ENCODE results near the gene MYOD1.

MYOD1 gene

DNA sequence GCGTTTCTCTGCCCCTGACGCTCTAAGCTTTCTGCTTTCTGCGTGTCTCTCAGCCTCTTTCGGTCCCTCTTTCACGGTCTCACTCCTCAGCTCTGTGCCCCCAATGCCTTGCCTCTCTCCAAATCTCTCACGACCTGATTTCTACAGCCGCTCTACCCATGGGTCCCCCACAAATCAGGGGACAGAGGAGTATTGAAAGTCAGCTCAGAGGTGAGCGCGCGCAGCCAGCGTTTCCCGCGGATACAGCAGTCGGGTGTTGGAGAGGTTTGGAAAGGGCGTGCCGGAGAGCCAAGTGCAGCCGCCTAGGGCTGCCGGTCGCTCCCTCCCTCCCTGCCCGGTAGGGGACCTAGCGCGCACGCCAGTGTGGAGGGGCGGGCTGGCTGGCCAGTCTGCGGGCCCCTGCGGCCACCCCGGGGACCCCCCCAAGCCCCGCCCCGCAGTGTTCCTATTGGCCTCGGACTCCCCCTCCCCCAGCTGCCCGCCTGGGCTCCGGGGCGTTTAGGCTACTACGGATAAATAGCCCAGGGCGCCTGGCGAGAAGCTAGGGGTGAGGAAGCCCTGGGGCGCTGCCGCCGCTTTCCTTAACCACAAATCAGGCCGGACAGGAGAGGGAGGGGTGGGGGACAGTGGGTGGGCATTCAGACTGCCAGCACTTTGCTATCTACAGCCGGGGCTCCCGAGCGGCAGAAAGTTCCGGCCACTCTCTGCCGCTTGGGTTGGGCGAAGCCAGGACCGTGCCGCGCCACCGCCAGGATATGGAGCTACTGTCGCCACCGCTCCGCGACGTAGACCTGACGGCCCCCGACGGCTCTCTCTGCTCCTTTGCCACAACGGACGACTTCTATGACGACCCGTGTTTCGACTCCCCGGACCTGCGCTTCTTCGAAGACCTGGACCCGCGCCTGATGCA is at the start of gene MYOD1:
Gene MYOD1 (plus strand): TSS at position 544 of the 910 bp plus-strand sequence. CDS start 212 bp downstream, at position 756.
- Histone ChIP-seq H3K27ac (no peak within 1 kb of the TSS), H3K9me3 (ENCODE audit: low read depth, low read length) (no peaks in the 10 kb centered on the region)

DNA sequence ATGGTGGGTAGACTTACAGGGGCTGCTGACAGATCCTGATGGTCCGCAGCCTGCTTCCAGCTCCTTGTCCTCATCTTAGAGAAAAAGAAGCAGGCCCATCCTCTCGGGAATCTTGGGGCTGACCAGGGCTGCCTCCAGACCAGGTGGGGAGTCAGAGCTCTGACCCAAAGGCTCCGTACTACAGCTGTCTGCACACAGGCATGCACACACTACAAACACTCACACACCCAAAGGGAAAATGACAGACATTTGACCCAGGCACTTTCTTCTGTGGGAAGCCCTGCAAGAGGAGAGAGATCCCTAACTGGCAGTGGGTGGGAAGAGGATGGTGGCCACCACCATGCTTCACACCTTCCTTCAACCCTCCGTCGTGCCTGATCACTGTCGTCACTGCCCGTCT is 46.9 kb upstream of the MYOD1 start:
- DNase-seq (ENCODE audit: low read depth, low spot score) = no peak
- no peak overlapping the region for H3K9ac ChIP-seq (ENCODE audit: insufficient read length)
- no peak overlapping the region for H3K27ac ChIP-seq
- H3K9me3 ChIP-seq (ENCODE audit: low read depth, low read length) = no peaks in the 10 kb centered on the region
- no peaks in the 10 kb centered on the region for H3K36me3 ChIP-seq (ENCODE audit: insufficient read depth, low read length)
- no peak overlapping the region for H3K4me3 ChIP-seq
- TF ChIP-seq POLR2AphosphoS5 (IDR thresholded peaks at IDR 0.05; ENCODE audit: borderline replicate concordance, low read depth, low read length) (no peak), EZH2 (IDR thresholded peaks at IDR 0.05) (no peak), FOXP2 (optimal IDR thresholded peaks at IDR 0.05; ENCODE audit: control extremely low read depth, extremely low read length, insufficient read depth) (no peak)

More for the DNA sequence above, at the start of gene MYOD1:
- no peak within 1 kb of the TSS for H3K9ac ChIP-seq (ENCODE audit: insufficient read length)
- H3K4me3 ChIP-seq = no peak within 1 kb of the TSS
- no peak for TF ChIP-seq EZH2 (IDR thresholded peaks at IDR 0.05)
- TF ChIP-seq POLR2AphosphoS5 (IDR thresholded peaks at IDR 0.05; ENCODE audit: borderline replicate concordance, low read depth, low read length) = no peak
- TF ChIP-seq FOXP2 (optimal IDR thresholded peaks at IDR 0.05; ENCODE audit: control extremely low read depth, extremely low read length, insufficient read depth) = no peak
- DNase-seq (ENCODE audit: low read depth, low spot score) = no peak
- H3K36me3 ChIP-seq (ENCODE audit: insufficient read depth, low read length) = no peaks in the 10 kb centered on the region

DNA sequence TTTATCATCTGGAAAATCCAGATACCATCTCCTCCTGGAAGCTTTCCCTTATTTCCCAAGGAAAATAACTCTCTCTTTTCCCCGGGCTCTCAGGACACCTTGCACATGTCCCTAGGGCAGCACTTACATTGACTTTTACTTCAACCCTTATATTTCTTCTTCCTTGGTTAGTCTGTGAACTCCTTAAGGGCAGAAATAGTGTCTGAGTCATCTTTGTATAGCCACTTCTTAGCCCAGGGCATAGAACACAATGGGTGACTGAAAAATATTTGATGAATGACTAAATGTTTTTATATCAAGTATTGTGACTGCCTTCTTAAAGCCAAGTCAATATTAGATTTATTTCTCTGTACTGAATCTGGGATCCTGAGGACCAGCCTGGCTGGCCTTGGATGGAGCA is 45.4 kb upstream of the MYOD1 start:
- H3K27ac ChIP-seq = no peak overlapping the region
- no peak for DNase-seq (ENCODE audit: low read depth, low spot score)

DNA sequence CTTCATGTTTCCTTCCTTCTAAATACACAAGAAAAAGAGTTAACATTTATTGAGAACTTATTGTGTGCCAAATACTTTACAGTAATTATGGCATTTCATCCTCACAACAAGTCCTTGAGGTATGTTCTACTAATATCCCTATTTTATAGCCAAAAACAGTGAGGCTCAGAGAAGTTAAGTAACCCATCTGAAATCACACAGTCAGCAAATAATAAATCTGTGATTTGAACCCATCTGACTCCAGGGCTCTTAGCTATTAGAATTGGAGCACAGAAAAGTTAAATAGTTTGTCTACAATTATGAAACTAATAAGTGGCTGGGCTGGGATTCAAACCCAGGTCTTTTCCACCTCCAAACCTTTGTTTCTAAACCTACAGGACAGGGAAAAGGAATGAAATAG is 36.5 kb upstream of the MYOD1 start:
- no peak overlapping the region for H3K4me3 ChIP-seq
- no peak overlapping the region for H3K9ac ChIP-seq (ENCODE audit: insufficient read length)
- no peak for TF ChIP-seq FOXP2 (optimal IDR thresholded peaks at IDR 0.05; ENCODE audit: control extremely low read depth, extremely low read length, insufficient read depth)
- TF ChIP-seq EZH2 (IDR thresholded peaks at IDR 0.05) = no peak
- no peak overlapping the region for H3K27ac ChIP-seq
- H3K9me3 ChIP-seq (ENCODE audit: low read depth, low read length) = no peaks in the 10 kb centered on the region
- no peak for DNase-seq (ENCODE audit: low read depth, low spot score)
- H3K36me3 ChIP-seq (ENCODE audit: insufficient read depth, low read length) = no peaks in the 10 kb centered on the region

More for the DNA sequence above, 45.4 kb upstream of the MYOD1 start:
- Histone ChIP-seq H3K9me3 (ENCODE audit: low read depth, low read length) (no peaks in the 10 kb centered on the region), H3K4me3 (no peak overlapping the region), H3K9ac (ENCODE audit: insufficient read length) (no peak overlapping the region), H3K36me3 (ENCODE audit: insufficient read depth, low read length) (no peaks in the 10 kb centered on the region)
- TF ChIP-seq FOXP2 (optimal IDR thresholded peaks at IDR 0.05; ENCODE audit: control extremely low read depth, extremely low read length, insufficient read depth) (no peak), POLR2AphosphoS5 (IDR thresholded peaks at IDR 0.05; ENCODE audit: borderline replicate concordance, low read depth, low read length) (no peak), EZH2 (IDR thresholded peaks at IDR 0.05) (no peak)

DNA sequence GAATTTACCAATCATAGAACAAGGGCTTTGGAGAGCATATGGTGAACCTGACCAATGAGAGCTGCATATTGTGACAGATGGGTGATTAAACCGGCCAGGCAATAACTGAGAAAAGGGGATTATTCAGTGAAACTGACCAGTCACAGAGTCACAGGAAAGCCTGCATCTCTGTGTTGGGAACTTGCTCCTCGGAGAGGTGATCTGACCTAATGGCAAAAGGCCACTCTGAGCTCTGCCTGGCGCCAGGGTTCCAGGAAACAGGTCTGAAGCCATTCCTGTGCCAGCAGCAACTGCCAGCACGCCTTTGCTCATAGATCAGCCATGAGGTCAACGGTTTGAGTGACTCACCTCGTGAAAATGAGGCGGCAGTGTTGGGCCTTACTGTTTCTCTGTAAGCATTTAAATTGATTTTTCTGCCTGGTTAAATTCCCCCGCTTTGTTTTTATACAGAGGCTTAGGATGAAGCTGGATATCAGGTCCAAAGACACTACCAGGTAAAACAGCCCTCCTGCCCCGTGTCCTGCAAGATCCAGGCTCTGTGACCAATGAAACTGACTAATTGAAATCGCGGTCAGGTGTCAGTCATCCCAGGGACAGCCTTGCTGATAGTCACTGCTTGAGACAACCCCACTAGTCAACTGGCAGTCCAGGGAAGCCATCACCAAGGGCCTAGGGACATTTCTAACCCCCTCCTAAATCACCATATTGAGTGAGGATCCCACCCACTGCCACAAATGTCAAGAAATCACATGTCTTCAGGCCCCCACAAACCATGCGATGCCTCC is 35.8 kb upstream of the MYOD1 start:
- DNase-seq (ENCODE audit: low read depth, low spot score) = no peak
- Histone ChIP-seq H3K9ac (ENCODE audit: insufficient read length) (no peak overlapping the region), H3K36me3 (ENCODE audit: insufficient read depth, low read length) (no peaks in the 10 kb centered on the region), H3K27ac (no peak overlapping the region), H3K4me3 (no peak overlapping the region), H3K9me3 (ENCODE audit: low read depth, low read length) (no peaks in the 10 kb centered on the region)
- no peak for TF ChIP-seq POLR2AphosphoS5 (IDR thresholded peaks at IDR 0.05; ENCODE audit: borderline replicate concordance, low read depth, low read length)
- TF ChIP-seq FOXP2 (optimal IDR thresholded peaks at IDR 0.05; ENCODE audit: control extremely low read depth, extremely low read length, insufficient read depth) = no peak
- TF ChIP-seq EZH2 (IDR thresholded peaks at IDR 0.05) = no peak

DNA sequence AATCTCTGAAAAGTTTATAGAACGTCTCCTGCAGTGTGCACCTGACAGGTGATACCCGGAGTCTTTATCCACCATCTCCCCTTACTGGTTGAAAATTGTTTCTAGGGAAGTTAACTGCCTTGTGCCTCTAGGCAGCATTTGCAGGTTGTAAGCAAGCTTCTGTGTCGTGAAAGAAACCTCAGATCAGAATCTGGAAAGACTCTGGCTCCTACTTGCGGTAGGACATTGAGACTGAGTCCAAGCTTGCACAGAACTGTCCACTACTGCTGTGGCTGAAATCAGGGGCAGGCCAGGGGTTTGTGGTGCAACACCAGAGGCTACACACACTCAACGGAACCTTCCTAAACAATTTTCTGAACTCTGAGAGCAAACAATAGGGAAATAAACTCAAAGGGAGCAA is 34.8 kb upstream of the MYOD1 start:
- no peak for TF ChIP-seq EZH2 (IDR thresholded peaks at IDR 0.05)
- TF ChIP-seq POLR2AphosphoS5 (IDR thresholded peaks at IDR 0.05; ENCODE audit: borderline replicate concordance, low read depth, low read length) = no peak
- Histone ChIP-seq H3K36me3 (ENCODE audit: insufficient read depth, low read length) (no peaks in the 10 kb centered on the region), H3K4me3 (no peak overlapping the region), H3K9me3 (ENCODE audit: low read depth, low read length) (no peaks in the 10 kb centered on the region), H3K9ac (ENCODE audit: insufficient read length) (no peak overlapping the region), H3K27ac (no peak overlapping the region)
- no peak for DNase-seq (ENCODE audit: low read depth, low spot score)

DNA sequence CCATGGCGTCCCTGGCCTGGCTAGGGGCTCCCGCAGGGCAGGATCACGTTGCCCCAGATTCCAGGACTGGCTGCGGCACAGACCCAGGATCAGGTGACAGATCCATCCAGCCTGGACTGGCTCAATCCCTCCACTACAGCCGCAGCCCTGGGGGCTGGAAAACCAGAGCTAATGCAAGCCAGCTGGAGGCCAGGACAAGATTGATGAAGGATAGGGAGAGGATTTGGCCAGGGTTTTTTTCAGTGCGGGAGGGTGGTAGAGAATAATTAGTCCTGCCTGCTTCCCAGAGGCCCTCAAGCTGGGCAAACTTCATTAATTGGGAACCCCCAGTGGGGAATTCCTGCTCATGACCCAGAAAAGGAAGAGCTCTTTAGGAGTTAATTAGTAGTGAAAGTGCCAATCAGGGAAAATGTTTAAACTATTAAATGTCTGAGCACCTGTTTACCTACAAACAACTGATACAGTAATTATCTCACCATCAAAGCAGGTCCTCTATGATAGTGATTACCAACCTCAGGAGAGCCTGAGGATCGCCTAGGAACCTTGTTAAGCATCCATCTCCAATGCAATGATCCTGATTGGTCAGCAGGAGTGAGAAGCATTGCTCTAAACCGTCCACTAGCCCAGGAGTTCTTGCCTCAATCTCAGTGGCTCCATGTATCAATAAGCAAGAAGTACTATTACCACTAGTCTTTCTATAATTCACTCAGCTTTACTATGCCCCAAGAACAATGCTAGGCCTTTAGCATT is 33.0 kb upstream of the MYOD1 start:
- no peak overlapping the region for H3K27ac ChIP-seq
- no peak for DNase-seq (ENCODE audit: low read depth, low spot score)
- TF ChIP-seq POLR2AphosphoS5 (IDR thresholded peaks at IDR 0.05; ENCODE audit: borderline replicate concordance, low read depth, low read length) = no peak
- TF ChIP-seq FOXP2 (optimal IDR thresholded peaks at IDR 0.05; ENCODE audit: control extremely low read depth, extremely low read length, insufficient read depth) = no peak
- no peak for TF ChIP-seq EZH2 (IDR thresholded peaks at IDR 0.05)

More for the DNA sequence above, 33.0 kb upstream of the MYOD1 start:
- Histone ChIP-seq H3K9me3 (ENCODE audit: low read depth, low read length) (no peaks in the 10 kb centered on the region), H3K36me3 (ENCODE audit: insufficient read depth, low read length) (no peaks in the 10 kb centered on the region), H3K9ac (ENCODE audit: insufficient read length) (no peak overlapping the region), H3K4me3 (no peak overlapping the region)

Measured in SK-N-MC (cell line).